Endodermal cell (in vitro differentiated cells): ENCODE results near the gene CDC42. TPM values are rescaled to one million over a fixed set of nuclear protein-coding genes. Genes with fewer than 3 reads are reported as not detected.

ENCODE experiments used
- DNase-seq: peaks from one replicate; pipeline ENCODE4 v3.0.0-alpha.2; 2017
- H3K27ac ChIP-seq: 2 replicates; pipeline ENCODE4 v1.5.1; 2013; ENCODE audit warnings: mild to moderate bottlenecking, low read depth, low read length, moderate library complexity
- H3K27me3 ChIP-seq: 2 replicates; pipeline ENCODE4 v1.6.1; 2013; ENCODE audit warnings: mild to moderate bottlenecking, low read length, moderate library complexity; ENCODE audit not compliant: insufficient read depth, control insufficient read depth, poor library complexity, severe bottlenecking
- H3K36me3 ChIP-seq: 2 replicates; pipeline ENCODE4 v1.7.0; 2013; ENCODE audit warnings: mild to moderate bottlenecking, low read length, moderate library complexity; ENCODE audit not compliant: control insufficient read depth, insufficient read depth
- H3K4me1 ChIP-seq: one replicate; pipeline ENCODE4 v1.7.0; 2013; ENCODE audit warnings: low read length; ENCODE audit not compliant: control insufficient read depth, insufficient read depth
- H3K4me3 ChIP-seq: 2 replicates; pipeline ENCODE4 v1.5.1; 2013; ENCODE audit warnings: mild to moderate bottlenecking, low read length, moderate library complexity
- H3K9ac ChIP-seq: 2 replicates; pipeline ENCODE4 v1.6.1; 2013; ENCODE audit warnings: mild to moderate bottlenecking, low read length, moderate library complexity; ENCODE audit not compliant: poor library complexity, severe bottlenecking; ENCODE audit errors: extremely low read depth
- H3K9me3 ChIP-seq: 2 replicates; pipeline ENCODE4 v1.6.1; 2013; ENCODE audit warnings: mild to moderate bottlenecking, low read length, moderate library complexity; ENCODE audit not compliant: control insufficient read depth
- H3K27ac Mint-ChIP-seq: 2 replicates; pipeline ENCODE4 v1.8.0; 2020; ENCODE audit warnings: mixed read lengths
- H3K27me3 Mint-ChIP-seq: 2 replicates; pipeline ENCODE4 v1.8.0; 2021; ENCODE audit warnings: mild to moderate bottlenecking, mixed read lengths; ENCODE audit not compliant: insufficient read depth
- H3K36me3 Mint-ChIP-seq: 2 replicates; pipeline ENCODE4 v1.8.0; 2020; ENCODE audit warnings: low read depth, mixed read lengths
- H3K4me1 Mint-ChIP-seq: 2 replicates; pipeline ENCODE4 v1.8.0; 2020; ENCODE audit warnings: mixed read lengths
- H3K4me3 Mint-ChIP-seq: 2 replicates; pipeline ENCODE4 v1.8.0; 2020; ENCODE audit warnings: mild to moderate bottlenecking, moderate library complexity, mixed read lengths
- H3K9me3 Mint-ChIP-seq: 2 replicates; pipeline ENCODE4 v1.8.0; 2020; ENCODE audit warnings: mild to moderate bottlenecking, mixed read lengths
- CTCF ChIP-seq: fragments of 200-600 bp; sonication (generic); conservative IDR thresholded peaks from 2 replicates; pipeline ENCODE4 v1.5.0; 2021; ENCODE audit warnings: antibody characterized with exemption, mild to moderate bottlenecking
- WGBS, 2 experiments: methylation state at CpG; one replicate each; pipeline versions ENCODE4 v1.1.5 to v1.1.7; 2013; ENCODE audit warnings: missing lambda C conversion rate in 2 of 2, mixed read lengths in 1 of 2; ENCODE audit not compliant: insufficient coverage in 1 of 2, insufficient read length in 1 of 2; 5-methylcytosine and 5-hydroxymethylcytosine counted together
- total RNA-seq, 2 donors: library from RNA; stranded (reverse); fragmentation: NEBNext Ultra II Directional in 1 of 2; extraction: Animal tissue kit (Norgen Biotek cat#: 25700) in 1 of 2; gene quantifications; 2 replicates in 1 of 2; 3 replicates in 1 of 2; pipeline ENCODE4 v1.2.1, GENCODE V29; 2021

Gene CDC42
- total RNA-seq, 2 donors from 2014 or later, result 274 to 283 TPM

GRCh38 chr1:22080191-22080590, 27.7 kb downstream of the CDC42 start:
- WGBS, 2 experiments, result 97 to 100% methylated on average over 2 of the region's 2 CpGs
- no peaks in the 10 kb centered on the region for H3K9me3 Mint-ChIP-seq
- no peaks in the 10 kb centered on the region for H3K27me3 Mint-ChIP-seq
- Histone ChIP-seq H3K4me1 (no peaks in the 10 kb centered on the region), H3K27me3 (no peaks in the 10 kb centered on the region), H3K36me3 (peaks cover 90% of the 10 kb centered on the region), H3K27ac (no peak overlapping the region), H3K4me3 (no peak overlapping the region), H3K9me3 (no peaks in the 10 kb centered on the region), H3K9ac (no peak overlapping the region)
- no peak for DNase-seq
- no peak overlapping the region for H3K27ac Mint-ChIP-seq
- no peak overlapping the region for H3K4me3 Mint-ChIP-seq
- peaks cover 5% of the 10 kb centered on the region for H3K4me1 Mint-ChIP-seq
- TF ChIP-seq CTCF, result no peak
- peaks cover 58% of the 10 kb centered on the region for H3K36me3 Mint-ChIP-seq

- DNase-seq, result no peak
- Histone ChIP-seq H3K9ac (no peak overlapping the region), H3K9me3 (no peaks in the 10 kb centered on the region), H3K27ac (no peak overlapping the region), H3K4me3 (no peak overlapping the region), H3K27me3 (no peaks in the 10 kb centered on the region), H3K36me3 (peaks cover 93% of the 10 kb centered on the region), H3K4me1 (peaks cover 11% of the 10 kb centered on the region)
- TF ChIP-seq CTCF, result no peak
- H3K27ac Mint-ChIP-seq, result peak overlapping the region; percentile 88
- H3K4me1 Mint-ChIP-seq, result peaks cover 34% of the 10 kb centered on the region
- H3K4me3 Mint-ChIP-seq, result no peak overlapping the region
- no peaks in the 10 kb centered on the region for H3K27me3 Mint-ChIP-seq
- H3K9me3 Mint-ChIP-seq, result no peaks in the 10 kb centered on the region
- WGBS, 2 experiments, result 84 to 89% methylated on average over 1 to 2 of the region's 2 CpGs
- peaks cover 70% of the 10 kb centered on the region for H3K36me3 Mint-ChIP-seq
Observed at GRCh38 chr1:22088331-22088730, 35.8 kb downstream of the CDC42 start.

GRCh38 chr1:22089134-22089571, 36.6 kb downstream of the CDC42 start:
- Mint-ChIP-seq H3K9me3 (no peaks in the 10 kb centered on the region), H3K4me3 (no peak overlapping the region), H3K27ac (peak overlapping the region; percentile 88), H3K4me1 (peaks cover 34% of the 10 kb centered on the region), H3K36me3 (peaks cover 70% of the 10 kb centered on the region), H3K27me3 (no peaks in the 10 kb centered on the region)
- Histone ChIP-seq H3K36me3 (peaks cover 92% of the 10 kb centered on the region), H3K4me1 (peaks cover 11% of the 10 kb centered on the region), H3K27me3 (no peaks in the 10 kb centered on the region), H3K27ac (no peak overlapping the region), H3K9me3 (no peaks in the 10 kb centered on the region), H3K4me3 (peak overlapping the region; percentile 59), H3K9ac (no peak overlapping the region)
- DNase-seq, result no peak
- no peak for TF ChIP-seq CTCF
- 84 to 94% methylated on average over 2 to 3 of the region's 3 CpGs for WGBS, 2 experiments
